ENCODE results near the gene CCNJL.

The CCNJL gene

DNA sequence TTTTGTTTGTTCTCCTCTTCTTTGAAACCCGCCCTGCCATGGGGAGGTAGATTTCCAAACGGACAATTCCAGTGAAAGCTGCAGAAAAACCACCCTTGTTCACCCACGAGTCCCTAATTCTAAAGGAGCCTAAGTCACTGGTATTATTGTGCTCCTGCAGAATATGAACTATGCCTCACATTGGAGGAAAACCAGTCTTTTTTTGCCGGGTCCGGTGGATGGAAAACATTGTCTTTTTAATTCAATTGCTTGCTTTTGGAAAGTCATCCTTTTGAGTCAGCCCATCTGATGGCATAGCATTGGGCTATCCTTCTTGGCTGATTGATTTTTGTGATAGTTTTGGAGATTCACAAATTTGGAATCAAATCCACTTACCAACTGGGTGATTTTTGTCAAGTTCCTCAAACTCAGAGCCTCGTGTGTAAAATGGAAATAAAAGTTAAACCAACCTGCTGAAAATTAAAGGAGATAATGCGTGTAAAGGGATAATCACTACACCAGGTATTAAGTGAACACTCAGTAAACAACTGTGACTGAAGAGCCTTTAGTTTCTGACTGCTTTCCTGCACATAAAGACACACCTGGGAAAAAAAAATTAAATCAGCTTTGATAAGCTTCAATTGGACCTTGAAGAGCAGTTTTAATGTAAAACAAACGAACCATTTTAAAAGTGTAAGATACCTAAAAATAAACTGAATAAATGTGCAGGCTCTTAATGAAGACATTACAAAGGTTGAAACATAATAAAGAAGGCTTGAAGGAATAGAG is 780 bp upstream of the CCNJL start:
- Mint-ChIP-seq H3K4me3 (peak overlapping the region; percentile 67), H3K9me3 (no peaks in the 10 kb centered on the region), H3K27me3 (peaks cover 56% of the 10 kb centered on the region), H3K36me3 (ENCODE audit: low read depth) (no peaks in the 10 kb centered on the region), H3K4me1 (peaks cover 11% of the 10 kb centered on the region), H3K27ac (no peak overlapping the region)
- ATAC-seq (no peak), DNase-seq (no peak)

DNA sequence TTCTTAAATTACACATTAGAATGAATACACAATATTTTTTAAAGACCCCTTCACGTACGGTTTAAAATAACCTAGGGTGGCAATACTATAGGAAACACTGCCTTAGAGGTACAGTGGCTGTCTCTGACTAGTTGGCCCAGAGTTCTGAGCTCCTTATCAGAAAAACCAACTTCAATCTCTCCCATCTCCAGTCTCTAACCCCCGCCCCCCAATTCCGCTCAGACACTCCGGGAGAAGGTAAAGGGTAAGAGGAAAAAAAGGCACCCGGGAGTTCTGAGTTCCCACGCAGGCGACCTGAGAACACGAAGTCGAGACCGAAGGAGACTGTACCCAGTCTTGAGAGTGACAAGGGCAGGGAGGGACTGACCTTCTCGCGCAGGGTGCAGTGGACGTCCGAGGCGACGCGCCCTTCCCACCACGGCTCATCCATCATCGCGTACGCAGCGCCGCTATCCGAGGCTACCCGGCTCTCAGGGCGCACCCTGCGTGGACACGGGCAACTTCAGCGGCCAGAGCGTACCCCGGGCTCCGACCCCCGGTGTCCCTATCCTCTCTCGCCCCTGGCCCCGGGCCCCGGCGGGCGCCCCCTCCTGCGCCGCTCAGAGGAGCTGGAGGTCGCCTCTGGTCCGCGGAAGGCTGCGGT is 752 bp downstream of the CCNJL start:
- peaks cover 57% of the 10 kb centered on the region for H3K27me3 Mint-ChIP-seq
- H3K4me3 Mint-ChIP-seq, result peak overlapping the region; percentile 41
- no peaks in the 10 kb centered on the region for H3K36me3 Mint-ChIP-seq (ENCODE audit: low read depth)
- no peaks in the 10 kb centered on the region for H3K9me3 Mint-ChIP-seq
- ATAC-seq (peak; percentile 27), DNase-seq (no peak)
- H3K27ac Mint-ChIP-seq, result no peak overlapping the region
- H3K4me1 Mint-ChIP-seq, result peaks cover 11% of the 10 kb centered on the region

DNA sequence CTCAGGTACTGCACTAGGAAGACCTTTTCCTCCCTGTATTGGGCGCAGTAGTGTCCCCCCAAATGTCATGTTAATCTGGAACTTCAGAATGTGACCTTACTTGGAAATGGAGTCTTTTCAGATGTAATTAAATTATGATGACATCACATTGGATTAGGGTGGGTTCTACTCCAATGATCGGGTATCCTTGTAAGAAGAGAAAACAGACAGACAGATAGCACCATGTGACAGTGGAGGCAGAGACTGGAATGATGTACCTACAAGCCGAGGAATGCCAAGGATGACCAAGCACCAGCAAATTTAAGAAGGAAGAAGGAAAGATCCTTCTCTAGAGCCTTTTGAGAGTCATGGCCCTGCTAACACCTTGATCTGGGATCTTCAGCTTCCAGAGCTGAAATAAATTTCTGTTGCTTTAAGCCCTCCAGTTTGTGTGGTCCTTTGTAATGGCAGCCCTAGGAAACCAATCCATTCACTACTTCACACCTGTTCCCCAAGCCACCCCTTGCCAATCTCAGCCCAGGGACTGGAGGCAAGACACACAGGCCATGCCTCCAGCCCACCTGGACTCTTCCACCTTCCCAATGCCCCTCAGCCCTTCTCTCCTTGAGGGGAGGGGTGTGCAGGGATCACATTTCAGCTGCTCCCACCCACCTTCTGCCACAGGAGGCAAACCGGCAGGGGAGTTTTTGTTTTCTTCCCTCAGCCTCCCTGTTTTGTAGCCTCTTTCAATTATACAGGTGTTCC is 1.6 kb downstream of the CCNJL start:
- peaks cover 55% of the 10 kb centered on the region for H3K27me3 Mint-ChIP-seq
- DNase-seq (no peak), ATAC-seq (no peak)
- H3K9me3 Mint-ChIP-seq, result no peaks in the 10 kb centered on the region
- H3K4me1 Mint-ChIP-seq, result peaks cover 11% of the 10 kb centered on the region
- H3K27ac Mint-ChIP-seq, result no peak overlapping the region
- H3K4me3 Mint-ChIP-seq, result no peak overlapping the region
- no peaks in the 10 kb centered on the region for H3K36me3 Mint-ChIP-seq (ENCODE audit: low read depth)

DNA sequence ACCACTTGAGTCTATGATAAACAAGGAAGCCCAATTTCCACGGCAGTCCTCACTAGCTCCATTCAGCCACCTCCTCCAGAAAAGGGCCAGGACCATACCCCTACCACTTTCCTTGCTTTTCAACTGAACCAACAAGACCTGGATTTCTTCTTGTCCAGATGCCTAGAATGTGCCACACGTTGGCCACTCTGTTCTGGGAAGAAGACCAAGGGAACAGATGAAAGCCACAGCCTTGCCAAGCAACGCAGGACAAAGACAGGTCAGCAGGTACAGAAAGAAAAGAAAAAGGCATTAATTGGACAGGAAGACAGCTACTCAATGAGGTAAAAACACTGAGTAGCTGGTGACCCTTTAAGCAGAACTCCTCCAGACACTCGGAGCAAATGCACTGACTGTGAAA is 2.2 kb downstream of the CCNJL start:
- Mint-ChIP-seq H3K4me3 (no peak overlapping the region), H3K27ac (no peak overlapping the region), H3K36me3 (ENCODE audit: low read depth) (no peaks in the 10 kb centered on the region), H3K27me3 (peaks cover 52% of the 10 kb centered on the region), H3K9me3 (no peaks in the 10 kb centered on the region), H3K4me1 (peaks cover 11% of the 10 kb centered on the region)
- no peak for ATAC-seq
- DNase-seq, result no peak

DNA sequence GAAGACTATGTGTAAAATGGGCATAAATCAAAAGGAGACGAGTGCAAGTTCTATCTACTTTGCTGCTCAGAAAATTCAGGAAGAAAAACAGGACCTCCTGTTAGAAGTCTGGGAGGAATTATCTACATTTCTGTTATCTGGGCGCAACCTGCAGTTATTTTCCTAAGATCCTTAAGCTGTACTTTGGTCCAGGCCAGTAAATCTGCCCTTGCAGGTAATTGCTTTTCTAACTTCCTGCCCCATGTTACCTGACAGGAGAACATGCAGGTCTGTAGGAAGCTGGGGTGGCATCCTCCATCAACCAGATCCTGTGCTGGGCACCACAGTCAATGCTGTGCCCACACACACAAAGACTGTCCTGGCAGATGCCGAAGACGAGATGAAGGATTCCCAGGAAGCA is 5.7 kb downstream of the CCNJL start:
- Mint-ChIP-seq H3K27ac (no peak overlapping the region), H3K36me3 (ENCODE audit: low read depth) (no peaks in the 10 kb centered on the region), H3K9me3 (no peaks in the 10 kb centered on the region), H3K4me3 (no peak overlapping the region), H3K4me1 (peaks cover 3% of the 10 kb centered on the region), H3K27me3 (peaks cover 30% of the 10 kb centered on the region)
- DNase-seq, result no peak
- ATAC-seq, result no peak

DNA sequence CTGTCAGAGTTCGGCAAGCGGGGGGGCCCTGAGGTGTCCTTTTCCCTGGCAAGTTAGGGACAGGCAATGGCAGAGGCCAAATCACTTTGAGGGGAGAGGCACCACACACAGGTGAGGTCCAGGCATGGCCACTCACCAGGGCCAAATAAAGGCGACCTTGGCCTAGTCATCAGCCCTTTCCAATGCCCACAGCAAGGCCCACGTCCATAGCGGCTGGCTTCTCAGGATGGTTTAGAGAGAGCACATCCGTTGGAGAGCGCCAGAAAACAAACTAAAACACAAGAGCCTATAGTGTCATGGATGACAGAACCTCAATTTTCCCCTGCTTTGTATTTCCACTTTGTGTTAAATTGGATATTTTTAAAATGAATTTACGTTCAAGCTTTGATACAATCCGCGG is 7.0 kb downstream of the CCNJL start:
- H3K27ac Mint-ChIP-seq, result no peak overlapping the region
- DNase-seq (no peak), ATAC-seq (no peak)
- no peak overlapping the region for H3K4me3 Mint-ChIP-seq
- peaks cover 17% of the 10 kb centered on the region for H3K27me3 Mint-ChIP-seq
- no peaks in the 10 kb centered on the region for H3K9me3 Mint-ChIP-seq
- no peaks in the 10 kb centered on the region for H3K4me1 Mint-ChIP-seq
- H3K36me3 Mint-ChIP-seq (ENCODE audit: low read depth), result no peaks in the 10 kb centered on the region

DNA sequence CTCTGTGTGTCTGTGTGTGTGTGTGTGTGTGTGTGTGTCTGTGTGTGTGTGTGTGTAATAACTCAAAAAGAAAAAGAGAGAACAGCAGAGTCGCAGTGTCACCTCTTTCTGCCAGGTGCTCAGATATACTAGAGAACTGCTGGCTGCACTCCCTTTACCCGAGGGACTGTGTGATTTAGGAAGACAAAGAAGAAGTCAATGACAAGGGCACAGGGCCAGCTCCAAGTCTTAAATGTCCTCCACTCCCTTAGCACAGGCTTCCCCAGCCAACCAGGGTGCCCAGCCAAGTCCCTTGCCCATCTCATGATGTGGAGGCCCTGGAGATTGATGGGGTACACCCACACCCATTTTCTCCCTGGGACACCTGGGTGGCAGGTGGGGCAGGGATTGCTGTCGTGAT is 8.7 kb downstream of the CCNJL start:
- no peak for DNase-seq
- Mint-ChIP-seq H3K27me3 (peaks cover 8% of the 10 kb centered on the region), H3K4me1 (no peaks in the 10 kb centered on the region), H3K9me3 (no peaks in the 10 kb centered on the region), H3K27ac (no peak overlapping the region), H3K4me3 (no peak overlapping the region), H3K36me3 (ENCODE audit: low read depth) (no peaks in the 10 kb centered on the region)
- ATAC-seq, result no peak

DNA sequence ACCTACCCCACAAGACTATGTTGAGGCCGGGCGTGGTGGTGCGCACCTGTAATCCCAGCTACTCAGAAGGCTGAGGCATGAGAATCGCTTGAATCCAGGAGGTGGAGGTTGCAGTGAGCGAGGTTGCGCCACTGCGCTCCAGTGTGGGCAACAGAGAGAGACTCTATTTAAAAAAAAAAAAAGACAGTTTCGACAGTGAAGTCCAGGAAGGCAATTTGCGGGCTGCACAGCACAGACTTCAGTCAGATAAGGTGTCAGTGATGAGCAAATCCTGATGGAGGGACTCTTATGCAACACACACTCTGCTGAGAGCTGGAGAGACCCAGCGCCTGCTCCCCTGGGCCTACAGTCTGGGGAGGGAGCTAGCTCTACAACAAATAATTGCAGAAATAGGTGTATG is 14.2 kb downstream of the CCNJL start:
- ATAC-seq (no peak), DNase-seq (no peak)
- no peaks in the 10 kb centered on the region for H3K9me3 Mint-ChIP-seq
- H3K27ac Mint-ChIP-seq, result no peak overlapping the region
- H3K36me3 Mint-ChIP-seq (ENCODE audit: low read depth), result no peaks in the 10 kb centered on the region
- H3K27me3 Mint-ChIP-seq, result no peaks in the 10 kb centered on the region
- H3K4me1 Mint-ChIP-seq, result no peaks in the 10 kb centered on the region
- no peak overlapping the region for H3K4me3 Mint-ChIP-seq

DNA sequence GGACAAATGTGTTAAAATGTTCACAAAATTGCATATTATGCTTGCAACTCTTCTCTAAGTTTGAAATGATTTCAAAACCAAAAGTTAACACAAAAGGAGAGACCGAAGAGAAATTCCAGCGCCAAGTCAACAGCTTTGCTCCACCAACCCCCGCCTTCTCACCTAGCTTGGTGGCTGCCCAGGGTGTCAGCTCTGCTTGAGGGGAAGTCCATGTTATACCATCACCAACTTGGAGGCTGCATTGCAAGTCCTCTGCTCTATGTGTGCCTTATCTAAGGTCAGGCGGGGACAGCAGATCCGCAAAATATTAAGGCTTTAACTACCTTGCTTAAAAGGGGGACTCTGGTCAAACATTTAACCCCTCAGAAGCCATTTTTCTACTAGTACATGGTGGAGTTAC is 14.6 kb downstream of the CCNJL start:
- no peak overlapping the region for H3K4me3 Mint-ChIP-seq
- no peaks in the 10 kb centered on the region for H3K36me3 Mint-ChIP-seq (ENCODE audit: low read depth)
- ATAC-seq (no peak), DNase-seq (no peak)
- no peaks in the 10 kb centered on the region for H3K9me3 Mint-ChIP-seq
- no peaks in the 10 kb centered on the region for H3K27me3 Mint-ChIP-seq
- no peaks in the 10 kb centered on the region for H3K4me1 Mint-ChIP-seq
- H3K27ac Mint-ChIP-seq, result no peak overlapping the region

DNA sequence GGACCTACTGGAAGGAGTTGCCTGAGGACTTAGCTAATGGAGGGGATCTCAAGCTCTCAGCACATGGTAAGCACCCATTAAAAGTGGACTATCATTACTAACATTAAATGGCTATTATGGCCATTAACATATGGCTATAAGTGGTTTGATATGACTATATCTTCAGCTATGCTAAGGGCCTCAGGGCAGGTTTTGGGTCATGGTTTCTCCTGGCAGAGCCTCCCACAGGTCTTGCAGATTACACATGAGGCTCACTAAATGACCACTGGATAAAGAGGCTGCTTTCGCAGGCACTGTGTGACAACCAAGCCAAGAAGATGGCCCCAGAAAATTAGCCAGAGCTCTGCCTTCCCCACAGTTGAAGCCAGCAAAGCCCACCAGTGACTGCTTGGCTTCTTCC is 15.4 kb downstream of the CCNJL start:
- ATAC-seq, result no peak
- Mint-ChIP-seq H3K4me3 (no peak overlapping the region), H3K9me3 (no peaks in the 10 kb centered on the region), H3K27me3 (no peaks in the 10 kb centered on the region), H3K4me1 (no peaks in the 10 kb centered on the region), H3K36me3 (ENCODE audit: low read depth) (no peaks in the 10 kb centered on the region), H3K27ac (no peak overlapping the region)
- no peak for DNase-seq

DNA sequence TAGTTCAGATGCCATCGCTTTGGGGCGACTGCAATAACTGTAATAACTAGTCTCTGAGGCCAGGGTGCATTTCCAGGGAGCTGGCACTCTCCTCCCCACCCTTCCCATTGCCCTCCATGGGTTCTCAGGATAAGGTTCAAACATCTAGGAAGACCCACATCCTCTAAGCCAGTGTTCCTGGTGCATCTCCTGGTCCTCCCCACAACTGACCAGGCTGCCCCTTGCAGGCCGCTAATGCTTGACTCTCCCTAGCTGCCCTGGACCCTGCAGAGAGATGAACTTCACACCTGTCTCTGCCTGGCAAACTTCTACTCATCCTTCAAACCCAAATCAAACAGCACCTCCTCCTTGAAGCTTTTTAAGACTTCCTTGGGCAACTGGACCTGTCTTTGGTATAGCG is 15.9 kb downstream of the CCNJL start:
- DNase-seq (no peak), ATAC-seq (no peak)
- Mint-ChIP-seq H3K9me3 (no peaks in the 10 kb centered on the region), H3K27ac (no peak overlapping the region), H3K36me3 (ENCODE audit: low read depth) (no peaks in the 10 kb centered on the region), H3K4me1 (no peaks in the 10 kb centered on the region), H3K27me3 (no peaks in the 10 kb centered on the region), H3K4me3 (no peak overlapping the region)

DNA sequence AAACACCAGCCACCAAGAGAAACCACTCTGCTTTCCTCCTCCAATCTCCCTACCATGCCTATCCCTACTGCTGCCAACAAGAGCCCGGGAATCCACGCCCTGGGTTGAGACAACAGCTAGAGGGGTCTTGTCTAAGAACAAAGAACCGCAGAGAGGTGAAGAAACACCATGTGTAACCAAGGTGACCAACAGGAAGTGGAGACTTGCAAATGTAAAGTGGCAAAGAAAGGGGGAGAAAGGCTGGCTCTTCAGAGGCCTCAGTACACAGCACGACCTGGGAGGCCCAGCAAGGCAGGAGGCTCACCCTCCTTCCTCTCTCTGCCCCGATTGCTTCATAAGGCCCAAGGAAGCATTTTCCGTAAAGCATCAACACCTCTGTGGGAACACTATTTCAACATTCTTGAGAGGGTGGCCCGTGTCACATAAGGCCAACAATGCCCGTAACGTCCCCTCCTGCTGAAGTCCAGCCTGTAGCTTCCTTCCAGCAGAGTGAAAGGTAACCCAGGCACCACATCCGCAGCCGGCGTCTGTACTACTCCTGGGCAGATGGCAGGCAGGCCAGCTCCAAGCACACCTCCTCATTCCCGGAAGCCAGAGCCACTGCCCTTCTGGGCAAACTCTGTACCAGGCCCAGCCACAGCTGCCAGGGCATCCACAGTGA is 18.3 kb downstream of the CCNJL start:
- Mint-ChIP-seq H3K27me3 (no peaks in the 10 kb centered on the region), H3K36me3 (ENCODE audit: low read depth) (no peaks in the 10 kb centered on the region), H3K4me3 (no peak overlapping the region), H3K4me1 (no peaks in the 10 kb centered on the region), H3K9me3 (no peaks in the 10 kb centered on the region), H3K27ac (no peak overlapping the region)
- ATAC-seq (no peak), DNase-seq (no peak)

DNA sequence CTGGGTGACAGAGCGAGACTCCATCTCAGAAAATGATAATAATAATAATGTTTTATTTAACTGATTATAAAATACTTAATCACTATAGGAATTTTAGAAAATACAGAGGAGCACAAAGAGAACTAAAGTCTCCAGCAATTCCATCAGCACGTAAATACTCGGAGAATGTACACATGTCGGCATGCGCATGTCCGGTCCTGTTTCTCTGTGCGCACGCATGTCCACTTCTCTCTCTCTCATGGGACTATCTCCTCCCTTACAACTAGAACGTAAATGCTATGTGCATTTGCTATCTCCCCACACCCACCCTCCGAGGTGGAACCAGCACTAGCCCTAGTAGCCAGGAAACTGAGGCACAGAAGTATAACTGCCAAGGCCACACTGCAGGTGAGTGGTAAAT is 19.0 kb downstream of the CCNJL start:
- H3K27me3 Mint-ChIP-seq, result no peaks in the 10 kb centered on the region
- no peak overlapping the region for H3K4me3 Mint-ChIP-seq
- DNase-seq (no peak), ATAC-seq (no peak)
- no peaks in the 10 kb centered on the region for H3K4me1 Mint-ChIP-seq
- no peaks in the 10 kb centered on the region for H3K9me3 Mint-ChIP-seq
- no peaks in the 10 kb centered on the region for H3K36me3 Mint-ChIP-seq (ENCODE audit: low read depth)
- no peak overlapping the region for H3K27ac Mint-ChIP-seq

DNA sequence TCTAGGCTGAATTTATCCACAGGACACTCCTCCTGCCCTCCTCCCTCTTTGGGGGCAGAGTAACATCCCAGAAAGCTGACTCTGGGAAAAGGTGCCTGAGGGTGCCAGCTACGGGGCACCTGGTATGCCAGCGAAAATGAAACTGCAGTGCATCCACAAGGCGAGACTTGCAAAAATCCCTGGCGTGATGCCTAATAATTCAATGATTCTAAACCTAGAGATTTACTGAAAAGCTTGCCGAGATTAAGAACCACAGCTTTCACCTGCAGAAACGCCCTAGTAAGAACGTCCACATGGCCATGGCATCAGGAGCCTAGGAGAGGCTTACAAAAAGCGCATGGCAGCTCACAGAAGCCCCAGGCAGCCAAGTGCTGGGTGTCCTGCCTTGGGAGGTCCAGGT is 20.9 kb downstream of the CCNJL start:
- Mint-ChIP-seq H3K9me3 (no peaks in the 10 kb centered on the region), H3K4me3 (no peak overlapping the region), H3K27me3 (no peaks in the 10 kb centered on the region), H3K27ac (no peak overlapping the region), H3K36me3 (ENCODE audit: low read depth) (no peaks in the 10 kb centered on the region), H3K4me1 (no peaks in the 10 kb centered on the region)
- DNase-seq, result no peak
- ATAC-seq, result no peak

DNA sequence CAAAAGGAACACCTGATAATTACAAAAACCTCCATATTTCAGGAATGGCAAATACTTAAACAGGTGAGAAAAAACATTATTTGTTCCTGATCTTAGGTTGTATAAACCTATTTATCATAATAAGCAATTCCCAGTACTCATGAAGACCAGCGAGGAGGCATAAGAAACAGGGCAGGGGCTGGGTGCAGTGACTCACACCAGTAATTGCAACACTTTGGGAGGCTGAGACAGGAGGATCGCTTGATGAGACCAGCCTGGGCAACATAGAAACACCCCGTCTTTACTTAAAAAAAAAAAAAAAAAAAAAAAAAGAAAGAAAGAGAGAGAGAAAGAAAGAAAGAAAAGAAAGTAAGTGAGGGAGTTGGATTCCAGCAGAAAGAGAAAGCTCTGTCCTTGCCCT is 21.6 kb downstream of the CCNJL start:
- ATAC-seq (no peak), DNase-seq (no peak)
- no peak overlapping the region for H3K4me3 Mint-ChIP-seq
- no peaks in the 10 kb centered on the region for H3K36me3 Mint-ChIP-seq (ENCODE audit: low read depth)
- H3K4me1 Mint-ChIP-seq, result no peaks in the 10 kb centered on the region
- no peaks in the 10 kb centered on the region for H3K9me3 Mint-ChIP-seq
- H3K27me3 Mint-ChIP-seq, result no peaks in the 10 kb centered on the region
- no peak overlapping the region for H3K27ac Mint-ChIP-seq

All from activated naive CD8-positive, alpha-beta T cell treated with anti-CD3 and anti-CD28 coated beads, Interleukin-2, amount 50 U/mL, for 24 hours (primary cell).